ENCODE data around the gene KRT3. TPM values are rescaled to one million over a fixed set of nuclear protein-coding genes. Genes with fewer than 3 reads are reported as not detected.

Gene KRT3
- total RNA-seq, 1 donor from 2014 or later: not detected

GRCh38 chr12:52811191-52812072 lies 15.5 kb upstream of the KRT3 start:
- TF ChIP-seq CTCF (IDR thresholded peaks at IDR 0.05; ENCODE audit: partially characterized antibody, unreplicated experiment): no peak
- no peaks in the 10 kb centered on the region for H3K36me3 Mint-ChIP-seq (ENCODE audit: unreplicated experiment)
- peaks cover 6% of the 10 kb centered on the region for H3K27me3 Mint-ChIP-seq (ENCODE audit: unreplicated experiment)
- DNase-seq: no peak
- H3K27ac Mint-ChIP-seq (ENCODE audit: unreplicated experiment): no peak overlapping the region
- no peaks in the 10 kb centered on the region for H3K4me1 Mint-ChIP-seq (ENCODE audit: low read depth, unreplicated experiment)
- no peak overlapping the region for H3K4me3 Mint-ChIP-seq (ENCODE audit: unreplicated experiment)
- peaks cover 2% of the 10 kb centered on the region for H3K9me3 Mint-ChIP-seq (ENCODE audit: unreplicated experiment)

DNA sequence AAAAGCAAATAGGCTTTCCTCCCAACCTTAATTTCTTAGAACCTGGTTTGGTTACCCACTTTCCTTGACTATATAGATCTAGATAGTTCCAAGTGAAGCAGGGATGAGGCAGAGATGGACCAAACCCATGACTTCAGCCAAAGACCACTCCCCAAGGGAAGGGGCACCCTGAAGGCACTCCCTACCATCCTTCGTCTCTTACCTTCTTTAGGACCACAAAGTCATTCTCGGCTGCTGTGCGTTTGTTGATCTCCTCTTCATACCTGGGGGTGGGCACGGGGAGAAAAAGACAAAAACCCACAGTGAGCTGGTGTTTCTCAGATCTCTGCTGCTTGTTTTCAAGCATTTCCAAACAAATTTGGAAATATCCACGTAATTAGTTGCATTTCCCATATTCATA lies 14.6 kb upstream of the KRT3 start:
- no peaks in the 10 kb centered on the region for H3K36me3 Mint-ChIP-seq (ENCODE audit: unreplicated experiment)

DNA sequence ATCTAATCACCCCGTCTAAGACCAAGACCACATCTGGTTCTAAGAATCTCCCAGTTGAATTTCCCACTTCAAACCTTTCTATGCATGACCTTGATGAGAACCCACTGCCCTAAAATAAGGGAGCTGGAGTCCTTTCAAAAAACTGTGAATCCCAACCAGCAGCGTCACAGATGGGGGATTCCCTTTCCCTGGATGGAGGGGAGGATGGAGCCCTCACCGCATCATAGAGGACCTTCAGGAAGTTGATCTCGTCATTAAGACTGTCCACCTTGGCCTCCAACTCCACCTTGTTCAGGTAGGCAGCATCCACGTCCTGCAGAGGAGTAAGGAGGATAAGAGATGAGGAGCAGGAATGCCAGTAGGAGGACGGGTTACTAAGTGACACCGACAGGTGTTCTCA lies 13.2 kb upstream of the KRT3 start:
- no peak for TF ChIP-seq CTCF (IDR thresholded peaks at IDR 0.05; ENCODE audit: partially characterized antibody, unreplicated experiment)
- H3K4me3 Mint-ChIP-seq (ENCODE audit: unreplicated experiment): no peak overlapping the region
- peaks cover 3% of the 10 kb centered on the region for H3K9me3 Mint-ChIP-seq (ENCODE audit: unreplicated experiment)
- DNase-seq: no peak
- H3K4me1 Mint-ChIP-seq (ENCODE audit: low read depth, unreplicated experiment): no peaks in the 10 kb centered on the region
- H3K27me3 Mint-ChIP-seq (ENCODE audit: unreplicated experiment): peaks cover 6% of the 10 kb centered on the region
- H3K27ac Mint-ChIP-seq (ENCODE audit: unreplicated experiment): no peak overlapping the region
- no peaks in the 10 kb centered on the region for H3K36me3 Mint-ChIP-seq (ENCODE audit: unreplicated experiment)

More for the DNA sequence above, 14.6 kb upstream of the KRT3 start:
- no peak overlapping the region for H3K27ac Mint-ChIP-seq (ENCODE audit: unreplicated experiment)
- peaks cover 2% of the 10 kb centered on the region for H3K9me3 Mint-ChIP-seq (ENCODE audit: unreplicated experiment)
- no peaks in the 10 kb centered on the region for H3K4me1 Mint-ChIP-seq (ENCODE audit: low read depth, unreplicated experiment)
- TF ChIP-seq CTCF (IDR thresholded peaks at IDR 0.05; ENCODE audit: partially characterized antibody, unreplicated experiment): no peak
- peaks cover 8% of the 10 kb centered on the region for H3K27me3 Mint-ChIP-seq (ENCODE audit: unreplicated experiment)
- H3K4me3 Mint-ChIP-seq (ENCODE audit: unreplicated experiment): no peak overlapping the region
- DNase-seq: no peak

DNA sequence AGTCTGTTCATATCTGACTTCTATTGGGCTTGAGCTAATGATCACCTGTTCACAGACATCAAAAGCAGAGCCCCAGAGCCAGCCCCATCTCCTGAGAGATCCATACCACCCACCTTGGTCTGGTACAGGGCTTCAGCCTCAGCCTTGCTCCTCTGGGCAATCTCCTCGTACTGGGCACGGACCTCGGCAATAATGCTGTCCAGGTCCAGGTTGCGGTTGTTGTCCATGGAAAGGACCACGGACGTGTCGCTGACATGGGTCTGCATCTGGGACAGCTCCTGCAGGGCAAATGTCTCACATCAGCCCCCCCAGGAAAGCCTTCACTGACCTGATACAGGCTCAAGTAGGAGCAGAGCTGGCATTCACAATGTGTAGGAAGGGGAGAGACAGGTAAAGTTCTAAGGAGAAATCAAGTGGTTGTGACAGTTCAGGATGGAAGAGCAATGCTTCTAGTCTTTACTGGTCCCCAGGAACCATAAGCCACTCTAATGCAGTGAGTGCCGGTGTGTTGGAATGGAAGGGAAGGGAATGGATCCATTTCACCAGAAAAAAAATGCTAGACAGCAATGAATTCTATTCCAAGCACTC lies 12.8 kb upstream of the KRT3 start:
- no peak for DNase-seq
- no peak for TF ChIP-seq CTCF (IDR thresholded peaks at IDR 0.05; ENCODE audit: partially characterized antibody, unreplicated experiment)
- Mint-ChIP-seq H3K27me3 (ENCODE audit: unreplicated experiment) (peaks cover 5% of the 10 kb centered on the region), H3K27ac (ENCODE audit: unreplicated experiment) (no peak overlapping the region), H3K4me1 (ENCODE audit: low read depth, unreplicated experiment) (no peaks in the 10 kb centered on the region), H3K36me3 (ENCODE audit: unreplicated experiment) (no peaks in the 10 kb centered on the region), H3K4me3 (ENCODE audit: unreplicated experiment) (no peak overlapping the region), H3K9me3 (ENCODE audit: unreplicated experiment) (peaks cover 3% of the 10 kb centered on the region)

All from glutamatergic neuron (in vitro differentiated cells).